ENCODE results near the gene S100A9. TPM values are rescaled to one million over a fixed set of nuclear protein-coding genes. Genes with fewer than 3 reads are reported as not detected.

S100A9 gene
- total and polyA plus RNA-seq, 2 of the 8 experiments (the other 6 are each of a cell fraction or from before 2014, with no cell fraction given) = not detected

- TF ChIP-seq CHD7 (IDR thresholded peaks at IDR 0.05; ENCODE audit: insufficient replicate concordance, low read length) (no peak), RNF2 (IDR thresholded peaks at IDR 0.05; ENCODE audit: borderline replicate concordance, low read depth, low read length, missing control alignments, poor library complexity, severe bottlenecking) (no peak), HDAC6 (IDR thresholded peaks at IDR 0.05; ENCODE audit: low read depth, low read length) (no peak), POU5F1 (IDR thresholded peaks at IDR 0.05; ENCODE audit: low read depth, low read length) (no peak), EZH2 (IDR thresholded peaks at IDR 0.05; ENCODE audit: low read depth, low read length, severe bottlenecking) (no peak), KDM5A (IDR thresholded peaks at IDR 0.05; ENCODE audit: low read length) (no peak), CREB1 (IDR thresholded peaks at IDR 0.05) (no peak), BACH1 (IDR thresholded peaks at IDR 0.05; ENCODE audit: low read length) (no peak), TEAD4 (IDR thresholded peaks at IDR 0.05; ENCODE audit: low read depth, low read length) (no peak)
Observed at GRCh38 chr1:153350321-153350957, 7.2 kb upstream of the S100A9 start (continued).
